Activated CD8-positive, alpha-beta memory T cell treated with anti-CD3 and anti-CD28 coated beads, Interleukin-2, amount 50 U/mL, for 1 hour (primary cell): ENCODE data around the gene LGALS3BP.

Source experiments
- DNase-seq: peaks from one replicate; pipeline ENCODE4 v3.0.0-alpha.2; 2020; ENCODE audit errors: extremely low read depth

LGALS3BP gene

DNA sequence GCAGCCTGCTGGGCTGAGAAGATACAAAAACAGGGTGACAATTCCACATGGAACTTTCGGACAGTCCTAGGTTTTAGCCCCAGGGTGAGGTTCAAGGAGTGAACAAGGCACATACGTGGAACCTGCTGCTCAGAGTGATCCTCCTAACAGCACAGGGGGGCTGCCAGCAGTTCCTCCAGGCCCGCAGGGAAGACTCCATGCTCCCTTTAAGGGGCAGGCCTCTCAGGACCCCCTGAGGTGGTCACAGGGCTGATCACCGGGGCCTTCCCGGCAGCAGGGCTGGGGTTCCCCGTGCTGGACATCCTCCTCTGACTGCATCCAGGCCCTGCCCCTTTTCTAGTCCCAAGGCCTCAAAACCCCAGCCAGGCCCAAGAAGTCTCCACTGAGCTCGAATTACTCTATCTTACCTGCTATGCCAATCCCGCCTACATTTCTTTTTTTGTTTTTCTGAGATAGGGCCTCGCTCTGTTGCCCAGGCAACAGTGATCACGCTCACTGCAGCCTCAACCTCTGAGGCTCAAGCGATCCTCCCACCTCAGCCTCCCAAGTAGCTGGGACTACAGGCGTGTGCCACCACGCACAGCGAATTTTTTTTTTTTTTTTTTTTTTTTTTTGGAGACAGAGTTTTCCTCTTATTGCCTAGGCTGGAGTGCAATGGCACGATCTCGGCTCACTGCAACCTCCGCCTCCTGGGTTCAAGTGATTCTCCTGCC lies 19.5 kb upstream of the LGALS3BP start:
- DNase-seq: no peak

GRCh38 chr17:78998311-78999055 lies 18.8 kb upstream of the LGALS3BP start:
- DNase-seq: no peak

- no peak for DNase-seq
Measured at GRCh38 chr17:78997881-78998280, 18.2 kb upstream of the LGALS3BP start.

DNA sequence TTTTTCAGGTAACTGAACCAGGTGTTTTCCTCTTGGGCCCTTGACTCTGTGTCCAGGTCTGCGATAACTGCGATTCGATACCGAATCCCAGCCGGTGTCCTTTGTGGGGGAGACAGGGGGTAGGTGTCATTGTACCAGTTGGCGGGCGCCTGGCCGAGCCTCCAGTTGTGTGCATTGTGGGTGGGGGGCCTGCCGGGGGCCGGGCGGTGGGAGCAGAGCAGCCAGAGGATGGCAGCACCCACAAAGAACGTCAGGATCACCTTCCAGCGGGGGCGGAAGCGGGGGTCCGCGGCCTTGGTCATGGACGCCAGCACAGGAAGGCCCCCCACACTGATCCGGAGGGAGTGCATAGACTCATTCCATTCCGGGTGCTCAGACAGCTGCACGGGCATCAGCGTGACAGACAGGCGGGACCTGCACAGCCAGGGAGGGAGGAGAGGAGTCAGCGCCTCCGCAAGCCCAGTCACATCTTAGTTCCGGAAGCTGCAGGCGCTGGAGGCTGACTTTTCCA lies 17.6 kb upstream of the LGALS3BP start:
- no peak for DNase-seq

GRCh38 chr17:78996781-78997201 lies 17.1 kb upstream of the LGALS3BP start:
- DNase-seq: no peak

DNA sequence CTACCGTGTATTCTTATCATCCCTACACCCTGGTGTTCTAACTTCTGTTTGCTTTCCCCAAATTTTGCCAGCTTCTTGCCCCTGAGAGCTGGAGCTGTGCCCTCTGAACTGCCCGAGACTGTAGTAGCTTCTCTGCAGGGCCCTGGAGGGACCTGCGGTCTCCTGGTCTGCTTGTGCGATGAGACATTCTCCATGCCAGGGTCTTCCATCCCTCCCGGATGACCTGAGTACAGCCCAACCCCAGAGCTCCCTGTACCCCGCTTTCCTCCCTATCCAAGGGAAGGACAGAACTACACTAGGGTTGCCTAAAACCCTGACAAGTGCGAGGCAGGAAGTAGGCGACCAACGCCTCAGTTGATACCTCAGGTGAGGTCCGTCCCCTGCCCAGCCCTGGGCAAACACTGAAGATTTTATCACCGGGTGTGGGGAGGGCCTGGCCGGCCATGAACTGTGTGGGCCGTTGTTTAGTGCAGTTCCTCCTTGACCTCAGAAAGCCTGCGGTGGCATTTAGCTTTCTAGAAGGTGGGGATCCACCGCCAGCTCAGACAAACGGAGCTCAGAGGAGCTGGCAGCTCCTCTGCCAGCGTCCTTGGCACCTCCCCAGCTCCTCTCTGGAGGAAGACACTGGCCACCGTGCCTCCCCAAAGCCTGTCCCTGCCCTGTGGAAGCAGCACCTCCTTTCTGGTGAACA lies 16.2 kb upstream of the LGALS3BP start:
- no peak for DNase-seq

- DNase-seq: no peak
Measured at GRCh38 chr17:78995022-78995760, 15.5 kb upstream of the LGALS3BP start.

- no peak for DNase-seq
Measured at GRCh38 chr17:78993981-78994671, 14.4 kb upstream of the LGALS3BP start.

GRCh38 chr17:78993241-78993956 lies 13.7 kb upstream of the LGALS3BP start:
- DNase-seq: no peak

DNA sequence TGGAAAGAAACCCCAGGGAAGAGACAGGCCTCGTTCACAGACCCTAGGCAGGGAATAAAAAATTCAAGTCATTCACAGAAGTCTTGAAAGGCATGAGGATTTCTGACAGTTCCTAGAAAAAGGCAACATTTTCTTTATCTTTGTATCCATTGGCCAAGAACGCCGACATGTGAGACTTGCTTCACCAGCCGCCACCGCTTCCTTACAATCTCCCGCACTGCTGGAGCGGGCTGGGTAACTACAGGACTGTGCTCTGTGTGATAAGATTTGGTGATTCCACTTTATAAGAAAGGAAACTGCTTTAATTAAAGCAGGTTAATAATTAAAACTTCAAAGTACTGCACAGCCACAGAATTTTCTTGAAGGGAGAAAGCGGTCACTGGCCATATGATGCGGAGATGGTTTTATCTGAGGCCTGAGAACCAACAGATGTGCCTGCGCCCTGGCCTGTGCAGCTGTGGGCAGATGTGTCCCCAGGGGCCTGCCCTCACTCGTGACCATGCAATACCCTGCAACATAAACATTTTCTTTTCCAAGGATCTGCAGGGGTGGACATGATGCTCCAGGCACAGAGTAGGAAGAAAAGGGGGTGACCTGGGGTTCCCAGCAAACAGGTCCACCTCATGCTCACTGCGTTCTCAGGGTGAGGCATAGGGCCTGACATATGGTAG lies 13.0 kb upstream of the LGALS3BP start:
- DNase-seq: no peak

- no peak for DNase-seq
Measured at GRCh38 chr17:78991906-78992532, 12.3 kb upstream of the LGALS3BP start.

GRCh38 chr17:78991017-78991738 lies 11.5 kb upstream of the LGALS3BP start:
- DNase-seq: no peak

DNA sequence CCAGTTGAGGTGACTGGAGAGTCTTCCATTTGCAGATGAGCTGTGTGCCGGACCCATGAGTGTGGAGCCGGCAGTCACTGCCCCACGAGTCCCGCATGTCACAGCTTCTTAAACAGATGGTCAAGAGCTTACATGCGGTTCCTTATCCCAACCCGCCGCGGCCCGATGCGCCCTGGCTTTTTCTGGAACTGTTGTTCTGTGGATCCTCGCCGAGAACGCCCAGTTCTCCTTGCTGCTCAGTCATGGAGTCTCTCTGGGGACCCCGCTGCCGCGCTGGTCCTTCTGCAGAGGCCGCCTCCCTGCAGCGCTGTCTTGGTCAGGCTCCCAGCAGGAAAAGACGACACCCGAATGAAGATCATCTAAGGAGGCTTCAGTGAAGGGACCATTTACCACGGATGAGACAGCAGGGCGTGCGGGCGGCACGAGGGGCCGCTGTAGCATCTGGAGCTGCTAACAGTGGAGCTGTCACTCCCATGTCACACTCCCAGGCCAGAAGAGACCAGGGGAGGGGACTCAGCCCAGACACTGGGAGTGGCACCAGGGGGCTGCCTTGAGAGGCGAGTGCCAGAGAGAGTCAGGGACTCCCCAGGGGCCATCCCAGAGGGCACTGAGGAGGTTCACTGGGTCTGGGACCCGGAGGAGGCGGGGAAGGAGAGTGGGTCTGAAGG lies 10.8 kb upstream of the LGALS3BP start:
- DNase-seq: no peak

DNA sequence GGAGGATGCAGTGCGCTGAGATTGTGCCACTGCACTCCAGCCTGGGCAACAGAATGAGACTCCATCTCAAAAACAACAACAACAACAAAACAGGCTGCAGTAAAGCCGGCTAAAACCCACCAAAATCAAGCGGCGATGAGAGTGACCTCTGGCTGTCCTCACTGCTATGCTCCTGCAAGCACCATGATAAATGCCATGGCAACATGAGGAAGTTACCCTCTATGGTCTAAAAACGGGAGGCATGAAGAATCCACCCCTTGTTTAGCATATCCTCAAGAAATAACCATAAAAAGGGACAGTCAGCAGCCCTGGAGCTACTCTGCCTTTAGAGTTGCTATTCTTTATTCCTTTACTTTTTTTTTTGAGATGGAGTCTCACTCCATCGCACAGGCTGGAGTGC lies 8.4 kb upstream of the LGALS3BP start:
- no peak for DNase-seq

DNA sequence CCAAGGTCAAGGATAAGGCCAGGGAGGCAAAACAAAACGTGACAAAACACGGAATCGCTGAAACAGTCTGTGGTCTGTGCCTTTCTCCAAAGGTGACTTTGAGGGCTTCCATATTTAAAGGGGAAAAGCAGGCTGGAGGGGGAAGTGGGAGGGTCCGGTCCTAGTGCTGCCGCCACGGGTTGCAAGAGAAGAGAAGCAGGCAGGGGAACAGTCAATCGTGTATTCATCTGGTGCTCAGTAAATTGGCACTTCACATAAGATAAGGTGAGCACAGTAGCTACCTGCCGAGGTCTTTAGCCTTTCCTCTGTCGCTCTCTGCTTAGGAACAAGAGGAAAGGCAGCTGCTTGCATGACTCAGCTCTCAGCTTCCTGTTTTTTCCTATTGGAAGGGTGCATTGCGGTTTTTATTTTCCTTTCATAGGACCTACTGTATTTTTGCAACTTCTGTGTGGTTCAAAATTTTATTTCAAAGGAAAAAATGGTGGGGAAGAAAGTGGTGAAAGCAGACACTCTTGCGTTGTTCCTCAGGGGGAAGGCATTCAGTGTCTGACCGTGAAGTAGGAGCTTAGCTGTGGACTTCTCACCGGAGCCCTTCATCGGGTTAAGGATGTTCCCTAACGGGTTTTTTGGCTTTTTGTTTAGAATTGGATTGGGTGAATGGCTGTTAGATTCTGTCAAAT lies 7.1 kb upstream of the LGALS3BP start:
- DNase-seq: no peak

DNA sequence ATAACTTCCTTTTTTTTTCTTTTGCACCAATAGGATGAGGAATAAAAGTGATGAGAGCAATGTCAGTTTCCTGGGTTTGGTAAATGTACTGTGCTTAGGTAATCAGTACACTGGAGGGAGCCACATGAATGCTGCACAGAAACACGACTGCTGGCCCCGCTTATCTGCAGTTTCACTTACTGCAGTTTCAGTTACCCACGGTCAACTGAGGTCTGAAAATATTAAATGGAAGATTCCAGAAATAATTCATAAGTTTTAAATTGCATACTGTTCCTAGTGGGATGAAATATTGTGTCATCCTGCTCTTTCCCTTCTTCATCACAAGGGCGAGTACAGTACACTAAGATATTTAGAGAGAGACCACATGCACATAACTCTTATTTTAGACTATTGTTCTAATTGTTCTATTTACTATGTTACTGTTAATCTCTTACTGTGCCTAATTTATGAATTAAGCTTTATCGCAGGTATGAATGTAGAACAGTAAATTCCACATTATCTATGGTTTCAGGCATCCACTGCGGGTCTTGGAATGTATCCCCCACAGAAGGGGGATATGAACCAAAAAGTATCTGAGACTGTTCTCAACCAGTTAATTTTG lies 6.4 kb upstream of the LGALS3BP start:
- DNase-seq: no peak

DNA sequence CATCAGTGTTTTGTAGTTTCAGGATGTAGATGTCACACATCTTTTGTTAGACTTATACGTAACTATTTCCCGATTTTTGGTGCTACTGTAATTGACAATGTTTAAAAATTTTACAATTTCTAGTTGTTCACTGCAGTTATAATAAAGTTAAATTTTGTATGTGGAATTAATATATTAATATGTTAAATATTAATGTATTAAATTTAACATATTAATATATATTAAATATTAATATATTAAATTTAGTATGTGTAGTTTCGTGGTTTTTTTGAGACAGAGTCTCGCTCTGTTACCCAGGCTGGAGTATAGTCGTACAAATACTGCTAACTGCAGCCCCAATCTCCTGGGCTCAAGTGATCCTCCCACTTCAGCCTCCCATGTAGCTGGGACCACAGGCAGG lies 5.7 kb upstream of the LGALS3BP start:
- no peak for DNase-seq
